OCI-M2 (cell line): ENCODE results near the gene BRD1.
"Not testable (repeated sequence)": the region's sequence is repeated elsewhere in the genome, so short reads cannot be mapped to it uniquely, and the experiment has no call there.

Experiments used
- DNase-seq: peaks from one replicate; lab custom pipeline; 2025; ENCODE audit not compliant: unreplicated experiment; lab: John Stamatoyannopoulos, UW

Gene BRD1

GRCh38 chr22:49770547-49771265 is 57.0 kb downstream of the BRD1 start:
- DNase-seq, result no peak

GRCh38 chr22:49769691-49770546 is 57.8 kb downstream of the BRD1 start:
- DNase-seq, result no peak

- no peak for DNase-seq
These were observed 58.6 kb downstream of the BRD1 start for GRCh38 chr22:49768951-49769690.

GRCh38 chr22:49768077-49768910 is 59.4 kb downstream of the BRD1 start:
- DNase-seq, result no peak

DNA sequence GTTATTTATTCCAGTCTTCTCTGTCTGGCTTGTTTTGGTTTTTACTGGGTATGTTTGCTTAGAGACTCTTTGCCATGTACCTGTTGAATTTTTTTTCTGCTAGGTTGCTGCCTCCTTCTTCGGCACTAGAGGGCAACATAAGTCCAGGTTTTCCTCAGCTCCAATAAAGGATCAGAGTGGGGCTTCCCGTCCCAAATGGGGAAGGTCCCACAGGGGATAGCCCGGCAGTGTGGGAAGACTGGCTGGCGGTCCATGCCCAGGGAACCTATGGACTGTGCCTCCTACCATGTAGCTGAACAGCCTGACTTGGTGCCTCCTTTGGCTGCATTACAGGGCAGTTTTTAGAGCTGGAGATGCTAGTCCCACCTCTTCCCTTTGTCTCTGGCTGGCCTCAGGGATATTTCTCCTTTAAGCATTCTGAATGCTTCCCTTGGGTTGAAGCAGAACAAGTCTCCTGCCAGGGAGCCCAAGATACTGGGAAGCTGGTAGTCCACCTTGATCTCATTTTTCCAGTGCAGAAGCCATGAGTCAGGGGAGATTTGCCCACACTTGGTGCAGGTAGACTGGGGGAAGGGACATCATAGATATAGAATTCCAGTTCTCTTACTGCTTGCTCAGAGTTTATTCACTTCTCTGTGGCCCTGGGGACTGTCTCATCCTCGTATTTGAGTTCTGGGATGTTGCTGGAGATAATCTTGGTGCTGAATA is 60.2 kb downstream of the BRD1 start:
- peak; percentile 24 for DNase-seq

GRCh38 chr22:49765951-49766350 is 61.7 kb downstream of the BRD1 start:
- DNase-seq, result no peak

DNA sequence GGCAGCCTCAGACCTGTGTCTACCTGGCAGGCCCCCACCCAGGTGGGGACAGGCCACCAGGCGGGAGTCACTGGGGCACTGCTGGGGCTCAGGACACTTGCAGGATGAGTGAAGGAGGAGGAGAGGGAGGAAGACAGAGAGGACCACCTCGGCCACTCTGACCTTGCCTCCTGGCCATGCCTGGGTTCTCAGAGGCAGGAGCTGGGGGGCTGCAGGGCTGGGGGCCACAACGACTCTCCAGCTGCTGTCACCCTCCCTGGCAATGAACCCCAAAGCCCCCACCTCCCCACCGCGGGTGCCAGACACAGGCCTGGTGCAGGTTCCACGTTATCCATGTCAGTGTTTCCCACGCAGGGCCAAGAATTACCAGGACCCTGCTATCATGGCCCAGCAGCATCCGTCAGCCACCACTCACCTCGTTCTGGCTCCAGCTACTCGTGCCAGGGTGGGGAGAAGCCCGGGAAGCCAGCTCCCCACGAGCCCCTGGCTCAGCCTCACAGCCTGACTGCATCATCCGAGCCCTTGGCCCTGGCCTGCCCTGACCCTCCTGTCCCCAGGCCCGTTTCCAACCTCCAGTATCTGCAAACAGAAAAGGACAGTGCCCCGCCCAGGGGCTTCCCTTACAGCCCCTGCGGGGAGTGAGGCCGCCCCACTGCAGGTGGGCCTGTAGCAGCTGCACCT is 62.4 kb downstream of the BRD1 start:
- DNase-seq, result no peak

- DNase-seq, result no peak
These were observed 63.5 kb downstream of the BRD1 start for GRCh38 chr22:49764127-49764581.

DNA sequence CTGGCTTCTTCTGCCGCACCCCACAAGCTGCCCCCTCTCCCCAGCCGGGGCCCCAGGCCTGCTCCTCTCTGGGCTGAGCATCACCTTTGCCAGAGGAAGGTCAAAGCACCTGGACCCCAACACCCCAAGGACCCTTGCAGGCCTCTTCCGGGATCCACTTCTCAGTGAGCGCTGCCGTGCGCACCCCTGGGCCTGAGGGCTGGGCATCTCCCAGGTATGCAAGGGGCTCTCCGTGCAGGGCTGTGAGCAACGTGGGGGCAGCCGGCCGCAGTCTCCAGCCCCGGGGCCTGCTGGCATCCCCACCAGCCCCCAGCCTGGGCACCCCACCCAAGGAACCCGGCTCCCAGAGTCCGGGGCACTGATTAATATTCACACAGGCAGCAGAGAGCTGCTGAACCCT is 64.0 kb downstream of the BRD1 start:
- no peak for DNase-seq

DNA sequence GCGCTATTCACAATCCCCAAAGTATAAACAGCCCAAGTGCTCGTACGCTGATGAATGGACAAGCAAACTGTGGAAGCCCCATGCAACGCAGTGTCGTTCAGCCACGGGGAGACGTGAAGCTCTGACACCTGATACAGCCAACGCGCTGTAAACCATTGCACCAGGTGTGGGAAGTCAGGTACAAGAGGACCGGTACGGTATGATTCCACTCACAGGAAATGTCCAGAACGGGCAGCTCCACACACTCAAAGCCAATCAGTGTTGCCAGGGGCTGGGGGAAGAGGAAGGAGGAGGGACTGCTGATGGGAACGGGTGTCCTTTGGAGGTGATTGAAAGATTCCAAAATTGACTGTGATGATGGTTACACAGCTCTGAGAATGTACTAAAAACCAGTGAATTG is 64.5 kb downstream of the BRD1 start:
- DNase-seq, result no peak

DNA sequence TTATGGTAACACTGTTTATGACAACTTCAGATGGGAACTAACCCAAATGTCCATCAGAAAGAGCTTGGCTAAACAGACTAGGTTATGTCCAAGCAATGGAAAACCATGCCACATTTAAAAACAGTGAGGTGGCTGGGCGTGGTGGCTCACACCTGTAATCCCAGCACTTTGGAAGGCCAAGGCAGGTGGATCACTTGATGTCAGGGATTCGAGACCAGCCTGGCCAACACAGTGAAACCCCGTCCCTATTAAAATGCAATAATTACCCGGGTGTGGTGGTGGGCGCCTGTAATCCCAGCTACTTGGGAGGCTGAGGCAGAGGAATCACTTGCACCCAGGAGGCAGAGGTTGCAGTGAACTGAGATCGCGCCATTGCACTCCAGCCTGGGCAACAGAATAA is 65.1 kb downstream of the BRD1 start:
- DNase-seq, result not testable (repeated sequence)

DNA sequence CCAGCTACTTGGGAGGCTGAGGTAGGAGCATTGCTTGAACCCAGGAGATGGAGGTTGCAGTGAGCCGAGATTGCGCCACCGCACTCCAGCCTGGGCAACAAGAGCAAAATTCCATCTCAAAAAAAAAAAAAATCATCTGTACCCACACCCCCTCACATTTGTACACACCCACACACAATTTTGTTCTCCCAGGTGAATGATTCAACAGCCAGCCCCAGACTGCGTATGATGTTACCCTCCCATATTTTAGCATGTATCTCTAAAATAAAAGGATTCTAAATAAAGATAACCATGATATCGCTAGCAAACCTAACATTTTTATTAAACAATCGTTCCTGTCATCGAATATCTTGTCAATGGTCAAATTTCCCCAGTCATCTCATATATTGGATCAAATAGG is 65.8 kb downstream of the BRD1 start:
- no peak for DNase-seq

GRCh38 chr22:49760630-49761571 is 66.8 kb downstream of the BRD1 start:
- no peak for DNase-seq

GRCh38 chr22:49760280-49760629 is 67.4 kb downstream of the BRD1 start:
- no peak for DNase-seq

- no peak for DNase-seq
These were observed 71.0 kb downstream of the BRD1 start for GRCh38 chr22:49756676-49757075.

DNA sequence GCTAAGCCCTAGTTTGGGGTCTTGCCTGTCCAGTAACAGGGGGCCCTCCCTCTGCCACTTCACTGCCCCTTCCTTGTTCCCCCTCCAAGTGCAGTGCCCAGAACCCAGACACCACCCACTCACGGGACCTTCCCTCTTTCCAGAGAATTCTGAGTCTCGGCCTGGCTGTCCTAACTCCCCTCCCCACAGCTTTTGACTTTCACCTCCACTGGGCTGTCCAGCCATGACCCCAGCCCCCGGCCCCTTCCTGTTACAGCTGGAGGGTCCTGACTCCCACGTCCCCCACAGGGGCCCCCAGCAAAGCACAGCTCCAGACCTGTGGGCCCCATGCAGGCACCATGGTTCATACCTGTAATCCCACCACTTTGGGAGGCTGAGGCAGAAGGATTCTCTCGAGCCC is 71.5 kb downstream of the BRD1 start:
- DNase-seq, result no peak

DNA sequence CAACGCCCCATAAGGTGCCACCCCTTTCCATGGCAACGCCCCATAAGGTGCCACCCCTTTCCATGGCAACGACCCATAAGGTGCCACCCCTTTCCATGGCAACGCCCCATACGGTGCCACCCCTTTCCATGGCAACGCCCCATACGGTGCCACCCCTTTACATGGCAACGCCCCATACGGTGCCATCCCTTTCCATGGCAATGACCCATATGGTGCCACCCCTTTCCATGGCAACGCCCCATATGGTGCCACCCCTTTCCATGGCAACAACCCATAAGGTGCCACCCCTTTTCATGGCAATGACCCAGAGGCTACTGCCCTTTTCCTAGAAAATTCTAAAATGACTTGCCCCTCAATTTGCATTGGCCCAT is 72.1 kb downstream of the BRD1 start:
- no peak for DNase-seq
